HepG2 (cell line): ENCODE data around the gene INHBC. TPM values are rescaled to one million over a fixed set of nuclear protein-coding genes. Genes with fewer than 3 reads are reported as not detected.

Experiments
- CREB3 ChIP-seq: sonication (generic); formaldehyde crosslinking; IDR thresholded peaks from 2 replicates; pipeline ENCODE4 v1.5.0; 2020; ENCODE audit warnings: missing genetic modification reagents
- DBP ChIP-seq: sonication (generic); formaldehyde crosslinking; IDR thresholded peaks from 2 replicates; pipeline ENCODE4 v1.4.0; 2020; ENCODE audit warnings: missing genetic modification reagents; ENCODE audit errors: not compliant biosample characterization
- EHMT2 ChIP-seq: fragments of 200-600 bp; sonication (generic); IDR thresholded peaks from 2 replicates; pipeline ENCODE4 v1.7.0; 2017; ENCODE audit warnings: antibody characterized with exemption, low read depth, low read length, borderline replicate concordance
- HNRNPLL ChIP-seq: fragments of 200-400 bp; formaldehyde crosslinking; IDR thresholded peaks from 2 replicates; pipeline ENCODE4 v1.6.1; 2017; ENCODE audit warnings: mild to moderate bottlenecking, low read depth, low read length; ENCODE audit not compliant: poor library complexity, severe bottlenecking
- KAT7 ChIP-seq: IDR thresholded peaks from 2 replicates; pipeline ENCODE4 v1.6.1; 2018; ENCODE audit warnings: borderline replicate concordance, missing compliant biosample characterization
- KLF13 ChIP-seq: sonication (generic); formaldehyde crosslinking; IDR thresholded peaks from 2 replicates; pipeline ENCODE4 v1.4.0; 2020; ENCODE audit warnings: mild to moderate bottlenecking, missing genetic modification reagents
- MTA3 ChIP-seq: sonication (generic); formaldehyde crosslinking; IDR thresholded peaks from 2 replicates; pipeline ENCODE4 v1.4.0; 2020; ENCODE audit warnings: missing genetic modification reagents
- MZF1 ChIP-seq: sonication (generic); formaldehyde crosslinking; IDR thresholded peaks from 2 replicates; pipeline ENCODE4 v1.8.1; 2023; ENCODE audit warnings: mild to moderate bottlenecking, missing genetic modification reagents, borderline replicate concordance
- NR2F1 ChIP-seq, 2 experiments: fragments of 450-650 bp in 1 of 2; formaldehyde crosslinking in 1 of 2; IDR thresholded peaks; 2 replicates each; pipeline versions ENCODE4 v1.5.0 to v1.6.1; 2016 to 2020; ENCODE audit warnings: mild to moderate bottlenecking in 1 of 2, missing compliant biosample characterization in 1 of 2, missing genetic modification reagents in 1 of 2, moderate library complexity in 1 of 2
- PRDM15 ChIP-seq: sonication (generic); formaldehyde crosslinking; IDR thresholded peaks from 2 replicates; pipeline ENCODE4 v1.4.0; 2020; ENCODE audit warnings: missing genetic modification reagents
- RBFOX2 ChIP-seq: fragments of 200-400 bp; formaldehyde crosslinking; IDR thresholded peaks from 2 replicates; pipeline ENCODE4 v1.6.1; 2017; ENCODE audit warnings: low read depth, mild to moderate bottlenecking, low read length
- RNF2 ChIP-seq: fragments of 450-650 bp; conservative IDR thresholded peaks from 2 replicates; pipeline ENCODE4 v1.6.1; 2016; ENCODE audit warnings: low read depth
- UBTF ChIP-seq: sonication (generic); formaldehyde crosslinking; IDR thresholded peaks from 2 replicates; pipeline ENCODE4 v1.4.0; 2020; ENCODE audit warnings: mild to moderate bottlenecking, missing genetic modification reagents
- XBP1 ChIP-seq: sonication (generic); formaldehyde crosslinking; IDR thresholded peaks from 2 replicates; pipeline ENCODE4 v1.5.0; 2020; ENCODE audit warnings: missing genetic modification reagents
- ZBTB21 ChIP-seq: sonication (generic); formaldehyde crosslinking; IDR thresholded peaks from 2 replicates; pipeline ENCODE4 v1.4.0; 2020; ENCODE audit warnings: missing genetic modification reagents
- ZHX1 ChIP-seq: sonication (generic); formaldehyde crosslinking; IDR thresholded peaks from 2 replicates; pipeline ENCODE4 v1.8.1; 2022; ENCODE audit warnings: low read depth, mild to moderate bottlenecking, missing genetic modification reagents
- ZNF660 ChIP-seq: sonication (generic); formaldehyde crosslinking; IDR thresholded peaks from 2 replicates; pipeline ENCODE4 v1.5.1; 2020; ENCODE audit warnings: mild to moderate bottlenecking, low read depth, missing genetic modification reagents, borderline replicate concordance
- ZNF670 ChIP-seq: sonication (generic); formaldehyde crosslinking; IDR thresholded peaks from 2 replicates; pipeline ENCODE4 v1.8.0; 2022; ENCODE audit warnings: mild to moderate bottlenecking, missing genetic modification reagents, borderline replicate concordance
- ZNF709 ChIP-seq: sonication (generic); formaldehyde crosslinking; IDR thresholded peaks from 2 replicates; pipeline ENCODE4 v1.5.0; 2020; ENCODE audit warnings: mild to moderate bottlenecking, missing genetic modification reagents
- polyA plus RNA-seq, 8 experiments: library from polyadenylated mRNA; depleted of rRNA in 3 of 8; stranded (reverse) in 7 of 8; unstranded in 1 of 8; fragments of >200 nt; fragmentation: Illumina TruSeq in 4 of 8; extraction: Trizol in 4 of 8; gene quantifications; 2 replicates each; pipeline versions ENCODE4 v1.2.1 to v1.2.3, GENCODE V29; 2011 to 2016; ENCODE audit warnings: low read depth in 4 of 8, missing spikeins in 1 of 8, mixed read lengths in 1 of 8; ENCODE audit not compliant: insufficient read depth in 1 of 8
- total RNA-seq, 5 experiments: library from RNA; depleted of rRNA; stranded (reverse); fragments of >200 nt; fragmentation: Illumina TruSeq; extraction: Trizol; gene quantifications; 2 replicates each; pipeline ENCODE4 v1.2.3, GENCODE V29; 2016; ENCODE audit warnings: low read depth in 1 of 5

The INHBC gene
- total and polyA plus RNA-seq, 2 of the 13 experiments (the other 11 are each of a cell fraction or from before 2014, with no cell fraction given), result 1.8 to 13.8 TPM

GRCh38 chr12:57459055-57459749, 24.6 kb downstream of the INHBC start (continued):
- no peak for TF ChIP-seq ZHX1 (CRISPR knock-in tag)
- no peak for TF ChIP-seq RBFOX2
- TF ChIP-seq KLF13, result no peak
- no peak for TF ChIP-seq RNF2
- no peak for TF ChIP-seq XBP1 (CRISPR knock-in tag)
- no peak for TF ChIP-seq MTA3 (CRISPR knock-in tag)
- TF ChIP-seq ZNF660 (CRISPR knock-in tag), result no peak
- no peak for TF ChIP-seq NR2F1 (CRISPR knock-in tag; IDR thresholded peaks at IDR 0.05)
- TF ChIP-seq ZNF709 (CRISPR knock-in tag), result no peak
- no peak for TF ChIP-seq HNRNPLL
- TF ChIP-seq KAT7 (CRISPR knock-in tag), result no peak
- TF ChIP-seq MZF1 (CRISPR knock-in tag), result no peak
- no peak for TF ChIP-seq EHMT2
- TF ChIP-seq PRDM15, result peak; percentile 98
- TF ChIP-seq ZBTB21 (CRISPR knock-in tag), result no peak
- TF ChIP-seq ZNF670, result no peak
- no peak for TF ChIP-seq CREB3
- no peak for TF ChIP-seq DBP (CRISPR knock-in tag)
- TF ChIP-seq UBTF, result peak; percentile 62
